Mucosa of gallbladder (tissue), 1 donor: ENCODE measurements around the gene AQP6. TPM values are rescaled to one million over a fixed set of nuclear protein-coding genes. Genes with fewer than 3 reads are reported as not detected.
A peak's percentile ranks its signal among the peaks of the same experiment; 100 is the strongest.
"Not testable (repeated sequence)": the region's sequence is repeated elsewhere in the genome, so short reads cannot be mapped to it uniquely, and the experiment has no call there.

Source experiments
- DNase-seq: peaks from one replicate; pipeline ENCODE4 v3.0.0-alpha.2; 2020; ENCODE audit warnings: low spot score
- total RNA-seq: library from RNA; stranded (reverse); gene quantifications from one replicate; pipeline ENCODE4 v1.2.1, GENCODE V29; 2021
- donor health status: DM: no; HTN: no; CAD: no.

The AQP6 gene
- total RNA-seq, 1 donor from 2014 or later, result 0.32 TPM

DNA sequence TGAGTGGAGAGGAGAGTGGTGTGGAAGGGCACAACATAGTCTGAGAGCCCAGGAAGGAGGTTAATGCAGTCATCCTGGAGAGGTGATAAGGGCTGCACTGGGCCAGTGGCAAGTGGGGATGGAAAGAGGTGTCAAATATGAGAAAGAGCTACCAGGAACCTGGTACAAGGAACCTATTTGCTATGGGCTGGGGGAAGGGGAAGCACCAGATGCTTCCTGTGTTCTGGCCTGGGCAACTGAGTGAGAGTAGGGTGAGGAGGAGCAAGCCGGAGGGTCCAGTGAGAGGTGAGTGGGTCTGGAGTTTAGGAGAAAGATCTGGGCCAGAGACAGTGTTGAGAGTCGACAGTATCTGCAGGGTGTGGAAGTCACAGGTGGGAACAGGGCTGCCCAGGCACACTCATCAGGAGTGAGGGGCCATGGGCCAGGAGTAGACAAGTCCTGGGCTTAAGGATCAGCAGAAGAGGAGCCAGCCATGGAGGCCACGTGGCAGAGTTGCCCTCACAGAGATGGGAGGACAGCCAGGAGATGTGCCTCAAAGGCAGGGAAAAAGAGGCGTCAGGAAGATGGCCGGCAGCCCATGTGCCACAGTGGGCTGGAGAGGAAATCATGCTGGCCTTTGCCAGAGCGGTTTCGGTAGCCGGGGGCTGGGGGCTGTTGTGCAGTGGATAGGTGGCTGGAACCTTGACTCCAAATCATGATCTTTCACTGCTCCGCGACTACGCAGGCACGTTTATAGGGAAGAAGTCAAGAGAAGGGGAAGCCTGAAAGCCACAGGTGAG, 2.9 kb upstream of the AQP6 start:
- no peak for DNase-seq

DNA sequence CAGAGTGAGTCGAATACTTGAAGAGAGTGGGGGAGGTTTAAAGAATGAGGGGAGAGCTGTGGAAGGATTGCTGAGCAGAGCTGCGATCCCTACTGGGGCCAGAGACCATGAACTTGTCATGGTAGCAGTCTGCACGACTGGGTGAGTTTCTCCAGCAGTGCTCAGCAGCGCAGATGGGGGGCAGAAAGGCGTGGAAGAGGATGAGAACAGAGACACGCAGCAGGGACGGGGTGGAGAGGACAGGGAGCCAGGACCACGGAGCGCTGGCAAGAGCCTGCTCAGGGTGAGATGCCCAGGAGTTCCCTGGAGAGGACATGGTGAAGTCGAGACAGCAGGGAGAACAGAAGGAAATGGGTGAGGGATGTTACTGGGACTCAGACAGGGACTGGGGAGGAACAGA, 2.1 kb upstream of the AQP6 start:
- no peak for DNase-seq

DNA sequence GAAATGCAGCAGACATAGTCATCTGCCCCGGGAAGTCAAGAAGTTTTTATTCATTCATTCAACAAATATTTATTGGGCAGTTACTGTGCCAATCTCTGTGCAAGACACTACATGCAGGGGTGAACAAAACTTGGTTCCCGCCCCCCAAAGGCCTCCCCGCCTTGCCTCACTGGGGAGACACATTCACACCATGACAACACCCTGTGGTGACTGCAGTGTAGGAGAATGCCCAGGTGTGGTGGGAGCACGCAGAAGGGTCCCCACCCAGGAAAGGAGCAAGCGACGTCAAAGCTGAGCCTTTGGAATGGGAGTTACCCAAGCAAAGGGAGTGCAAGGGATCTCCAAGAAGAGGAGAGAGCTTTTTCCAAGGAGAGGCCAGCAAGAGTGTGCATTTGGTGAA, 1.6 kb upstream of the AQP6 start:
- no peak for DNase-seq

DNA sequence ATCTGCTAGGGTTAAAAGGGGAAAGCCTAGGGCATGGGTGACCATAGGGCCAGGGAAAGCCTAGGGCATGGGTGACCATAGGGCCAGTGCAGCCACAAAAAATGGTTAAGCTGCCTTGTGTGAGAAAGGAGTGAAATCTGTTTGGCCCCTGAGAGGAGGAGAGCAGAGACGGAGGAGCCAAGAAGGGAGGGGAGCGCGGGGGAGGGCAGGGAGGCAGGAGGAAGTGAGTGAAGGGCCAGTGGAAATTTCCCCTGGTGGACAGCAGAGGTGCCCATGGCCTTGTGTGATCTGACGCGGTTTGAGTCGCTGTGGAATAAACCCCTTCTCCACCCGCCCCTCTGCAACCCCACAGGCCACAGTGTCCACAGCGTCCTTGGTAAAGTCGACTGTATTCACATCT, 618 bp upstream of the AQP6 start:
- DNase-seq, result no peak

DNA sequence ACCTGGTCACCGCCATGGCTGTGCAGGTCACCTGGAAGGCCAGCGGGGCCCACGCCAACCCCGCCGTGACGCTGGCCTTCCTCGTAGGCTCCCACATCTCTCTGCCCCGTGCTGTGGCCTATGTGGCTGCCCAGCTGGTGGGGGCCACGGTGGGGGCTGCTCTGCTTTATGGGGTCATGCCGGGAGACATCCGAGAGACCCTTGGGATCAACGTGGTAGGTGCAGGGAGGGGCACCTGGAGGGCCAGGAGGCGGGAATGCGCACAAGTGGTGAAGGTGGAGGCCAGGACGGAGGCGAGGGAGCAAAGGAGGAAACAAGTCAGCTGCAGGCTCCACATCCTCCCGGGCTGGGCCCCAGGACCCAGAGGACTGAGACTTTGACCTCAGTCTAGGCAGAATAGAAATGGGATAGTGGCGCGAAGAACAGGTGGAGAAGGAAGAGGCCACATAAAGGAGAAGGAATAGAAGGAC, 649 bp downstream of the AQP6 start:
- DNase-seq, result no peak

DNA sequence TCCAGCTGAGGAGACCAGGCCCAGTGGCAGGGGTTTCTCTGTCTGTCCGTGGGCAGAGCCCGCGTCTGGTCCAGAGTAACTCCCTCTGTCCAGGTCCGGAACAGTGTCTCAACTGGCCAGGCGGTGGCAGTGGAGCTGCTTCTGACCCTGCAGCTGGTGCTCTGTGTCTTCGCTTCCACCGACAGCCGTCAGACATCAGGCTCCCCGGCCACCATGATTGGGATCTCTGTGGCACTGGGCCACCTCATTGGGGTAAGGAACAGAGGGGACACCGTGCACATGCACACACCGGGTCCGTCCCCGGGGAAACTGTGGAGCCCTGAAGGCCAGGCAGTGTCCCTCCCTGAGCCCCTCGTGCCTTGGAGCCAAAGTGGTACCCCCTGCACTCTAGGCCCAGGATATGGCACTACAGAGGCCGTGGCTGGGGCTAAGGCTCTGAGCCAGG, 1.5 kb downstream of the AQP6 start:
- DNase-seq, result peak; percentile 78

DNA sequence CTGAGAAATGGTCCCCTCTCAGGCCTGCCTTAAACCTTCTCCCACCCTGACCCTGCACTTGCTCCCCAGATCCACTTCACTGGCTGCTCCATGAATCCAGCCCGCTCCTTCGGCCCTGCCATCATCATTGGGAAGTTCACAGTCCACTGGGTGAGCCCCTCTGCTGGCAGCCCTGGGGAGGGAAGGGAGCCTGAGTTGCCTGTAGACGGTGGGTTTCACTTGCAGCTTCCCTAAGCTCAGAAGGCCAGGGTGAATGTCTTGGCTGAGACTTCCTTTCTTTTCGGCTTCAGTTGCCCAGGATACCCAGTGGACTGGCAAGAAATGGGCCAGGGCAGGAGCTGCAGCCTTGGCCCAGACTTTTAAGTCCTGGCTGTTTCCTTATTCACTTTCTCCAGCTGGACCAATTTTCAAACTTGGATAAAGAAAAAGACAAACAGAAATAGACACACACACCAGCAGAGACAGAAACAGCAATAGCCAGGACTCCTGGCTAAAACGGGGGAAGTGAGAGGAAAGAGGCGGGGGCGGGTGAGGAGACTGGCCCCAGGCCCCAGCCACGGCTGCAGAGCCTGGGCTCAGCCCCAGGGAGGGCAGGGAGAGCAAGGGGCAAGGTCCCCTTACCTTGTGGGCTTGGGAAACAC, 2.0 kb downstream of the AQP6 start:
- DNase-seq, result no peak

DNA sequence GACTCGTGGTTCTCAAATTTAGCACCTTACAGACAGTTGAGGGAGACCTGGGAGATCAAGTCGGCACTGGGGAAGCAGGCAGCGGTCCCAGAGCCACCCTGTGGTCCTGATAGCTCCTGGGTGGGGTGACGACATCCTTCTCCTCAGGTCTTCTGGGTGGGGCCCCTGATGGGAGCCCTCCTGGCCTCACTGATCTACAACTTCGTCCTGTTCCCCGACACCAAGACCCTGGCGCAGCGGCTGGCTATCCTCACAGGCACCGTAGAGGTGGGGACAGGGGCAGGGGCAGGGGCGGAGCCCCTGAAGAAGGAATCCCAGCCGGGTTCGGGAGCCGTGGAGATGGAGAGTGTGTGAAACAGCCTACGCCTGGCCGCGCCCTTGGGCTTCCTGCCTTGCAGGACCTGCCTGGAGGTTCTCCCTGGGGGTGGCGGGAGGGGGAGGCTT, 2.6 kb downstream of the AQP6 start:
- no peak for DNase-seq

DNA sequence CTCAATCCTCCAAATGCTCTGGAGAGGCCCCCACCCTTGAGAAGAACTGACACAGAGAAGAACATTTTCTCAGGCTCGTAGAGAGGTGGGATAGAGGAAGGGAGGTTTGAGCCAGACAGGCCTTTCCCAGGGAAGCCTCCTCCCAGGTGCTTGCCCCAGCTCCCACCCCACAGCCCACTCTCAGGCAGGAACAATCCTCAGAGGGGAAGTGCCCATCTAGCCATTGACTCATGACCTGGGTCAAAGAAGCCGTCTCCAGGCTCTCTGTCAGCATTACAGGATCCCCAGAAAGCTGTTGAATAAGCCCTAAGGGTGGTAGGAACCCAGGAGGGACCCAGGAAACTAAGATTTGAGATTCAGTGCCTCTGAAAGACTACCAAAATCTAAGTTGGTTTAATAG, 3.8 kb downstream of the AQP6 start:
- DNase-seq, result no peak

DNA sequence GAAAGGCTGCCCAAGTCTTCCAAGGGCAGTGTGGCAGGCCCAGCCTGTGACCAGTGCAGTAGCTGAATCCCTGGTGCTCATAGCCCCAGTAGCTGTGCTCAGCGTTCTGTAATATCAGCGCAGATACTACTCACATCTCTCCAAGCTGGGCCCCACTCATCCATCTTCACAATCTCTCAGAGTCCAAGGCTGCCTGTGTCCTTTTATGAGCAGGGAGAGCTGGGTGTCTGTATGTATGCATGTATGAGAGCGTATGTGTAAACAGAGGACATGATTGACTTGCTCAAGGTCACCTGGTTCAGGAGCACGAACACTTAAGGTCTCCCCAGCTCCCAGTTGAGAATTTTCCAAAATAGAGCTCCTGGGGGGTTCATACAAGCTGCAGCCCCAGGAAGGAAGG, 5.4 kb downstream of the AQP6 start:
- no peak for DNase-seq

DNA sequence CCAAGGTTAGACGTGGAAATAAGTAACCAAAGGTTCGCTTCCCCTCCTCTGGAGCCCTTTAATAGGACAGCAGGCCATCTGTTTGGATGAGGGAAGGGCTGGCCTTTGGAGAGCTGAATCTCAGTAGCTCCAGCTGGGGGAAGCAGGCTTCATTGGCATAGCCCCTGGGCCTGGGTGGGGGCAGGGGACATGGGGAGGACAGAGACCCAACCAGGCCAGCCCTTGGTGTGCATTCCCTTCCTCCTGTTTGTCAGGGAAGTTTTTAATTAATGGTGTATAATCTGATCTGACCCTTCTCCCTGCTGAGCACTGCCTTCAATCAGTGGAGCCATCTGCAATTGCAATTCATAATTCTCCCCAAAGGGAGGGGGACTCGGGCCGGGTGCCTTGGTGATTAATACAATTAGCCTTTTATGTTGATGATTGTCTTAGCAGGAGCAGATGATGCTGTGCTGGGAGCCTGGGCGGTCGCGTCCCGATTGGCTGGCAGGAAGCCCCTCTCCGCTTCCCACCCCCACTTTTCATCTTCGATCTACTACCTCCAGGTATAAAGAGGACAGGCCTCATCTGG, 6.4 kb downstream of the AQP6 start:
- no peak for DNase-seq

DNA sequence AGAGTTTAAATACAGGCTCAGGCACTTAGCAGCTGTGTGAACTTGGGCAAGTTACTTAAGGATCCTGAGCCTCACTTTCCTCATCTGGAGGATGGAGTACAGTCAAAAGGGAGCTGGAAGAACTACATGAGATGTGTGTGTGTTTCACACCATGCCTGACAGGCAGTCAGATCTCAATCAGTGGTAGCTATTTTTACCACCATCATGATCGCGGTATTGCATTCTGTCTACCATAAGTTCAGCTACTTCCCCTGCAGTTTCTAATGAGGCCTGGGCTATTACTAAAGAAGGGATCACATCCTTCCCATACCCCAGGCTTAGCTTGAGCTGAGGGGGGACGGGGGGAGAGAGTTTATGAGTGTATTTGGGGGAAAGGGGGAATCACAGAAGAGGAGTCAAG, 7.0 kb downstream of the AQP6 start:
- no peak for DNase-seq

DNA sequence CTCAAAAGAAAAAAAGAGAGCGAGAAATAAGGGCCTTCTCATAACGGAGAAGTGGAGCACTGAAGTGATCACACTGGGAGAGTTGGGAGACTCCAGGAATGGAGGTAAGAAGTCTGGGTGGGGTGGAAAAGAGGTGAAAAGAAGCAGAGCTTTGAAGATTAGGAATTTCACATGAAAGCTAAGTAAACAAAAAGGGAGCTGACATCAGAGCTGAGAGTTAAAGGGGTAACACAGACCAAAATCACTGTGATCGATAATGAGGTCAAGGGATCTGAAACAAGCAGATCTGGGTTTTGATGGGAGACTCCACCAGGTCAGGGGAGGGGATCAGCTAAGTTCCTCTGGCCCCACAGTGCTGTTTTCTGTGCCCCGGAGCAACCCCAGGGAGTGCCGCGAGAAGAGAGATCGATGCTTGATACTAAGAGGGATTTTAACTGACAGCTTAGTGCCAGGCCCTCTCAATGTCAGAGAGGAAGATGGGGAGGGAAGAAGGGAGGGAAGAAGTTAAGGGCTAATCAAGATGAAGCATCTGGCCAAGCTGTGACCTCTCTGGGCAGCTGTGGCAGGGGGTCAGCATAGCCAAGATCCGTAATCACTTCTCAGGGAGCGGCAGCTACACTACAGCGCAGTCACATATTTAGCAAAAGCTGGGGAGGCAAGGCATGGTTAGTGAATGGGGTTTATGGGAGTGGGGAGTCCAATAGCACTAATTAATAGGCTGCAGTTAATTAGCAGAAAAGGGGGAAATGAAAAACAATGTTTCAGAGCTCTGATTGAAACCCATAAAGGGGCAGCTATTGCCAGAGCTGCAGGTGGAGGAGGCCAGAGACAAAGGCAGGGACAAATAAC, 8.0 kb downstream of the AQP6 start:
- DNase-seq, result no peak

DNA sequence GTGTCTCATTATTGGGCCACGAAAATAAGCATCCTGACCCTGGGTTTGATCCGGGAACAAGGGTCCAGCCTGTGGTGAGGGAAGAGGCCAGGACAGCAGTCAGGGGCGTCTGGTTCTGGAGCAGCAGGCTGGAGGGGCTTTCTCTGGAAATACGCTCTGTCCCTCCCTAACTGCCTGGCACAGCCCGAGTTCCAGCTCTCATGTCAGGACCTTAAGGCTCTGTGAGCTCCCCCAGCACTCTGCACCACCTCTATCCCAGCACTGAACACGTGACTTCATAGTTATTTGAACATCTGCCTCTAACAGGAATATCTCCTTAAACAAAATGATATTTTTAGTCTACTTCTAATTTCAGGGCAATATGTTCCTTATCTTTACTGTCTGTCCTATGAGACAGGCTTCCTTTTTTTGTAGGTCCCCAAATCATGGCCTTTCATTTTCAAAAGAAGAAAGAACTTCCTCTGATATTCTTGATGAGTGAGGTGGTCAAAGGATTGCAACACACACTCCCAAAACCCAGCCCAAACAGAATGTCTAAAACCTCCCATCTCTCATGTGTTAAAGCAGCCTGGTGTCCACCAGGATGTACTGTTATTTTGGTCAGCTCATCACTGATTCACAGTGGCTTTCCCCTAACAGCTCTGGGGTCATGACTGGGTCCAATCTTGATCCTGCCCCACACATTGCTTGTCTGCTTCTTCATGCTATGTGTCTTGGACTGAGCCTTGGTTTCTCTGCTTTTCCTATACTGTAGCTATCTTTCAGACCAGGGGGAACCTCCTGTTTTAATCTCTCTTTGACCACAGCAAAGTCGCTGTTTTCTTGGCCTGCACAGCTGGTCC, 9.7 kb downstream of the AQP6 start:
- DNase-seq, result no peak

DNA sequence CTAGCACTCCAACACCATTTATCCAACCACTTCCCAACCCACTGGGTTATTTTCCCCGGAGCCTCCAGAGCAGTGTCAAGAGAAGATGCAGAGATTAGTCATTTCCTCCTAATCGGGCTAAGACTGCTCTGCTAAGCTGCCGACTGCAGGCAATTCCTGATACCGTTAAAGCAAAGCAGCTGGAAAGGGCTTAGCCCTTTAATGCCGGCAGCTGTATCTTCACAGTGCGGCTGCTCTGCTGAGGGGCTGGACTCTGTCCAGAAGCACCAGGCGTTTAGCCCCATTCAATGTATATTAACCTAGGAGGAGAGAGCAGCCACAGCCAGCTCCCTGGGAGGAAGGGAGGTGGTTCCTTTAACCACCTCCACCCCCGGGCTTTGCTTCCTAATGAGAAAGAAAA, 11.1 kb downstream of the AQP6 start:
- DNase-seq, result no peak

DNA sequence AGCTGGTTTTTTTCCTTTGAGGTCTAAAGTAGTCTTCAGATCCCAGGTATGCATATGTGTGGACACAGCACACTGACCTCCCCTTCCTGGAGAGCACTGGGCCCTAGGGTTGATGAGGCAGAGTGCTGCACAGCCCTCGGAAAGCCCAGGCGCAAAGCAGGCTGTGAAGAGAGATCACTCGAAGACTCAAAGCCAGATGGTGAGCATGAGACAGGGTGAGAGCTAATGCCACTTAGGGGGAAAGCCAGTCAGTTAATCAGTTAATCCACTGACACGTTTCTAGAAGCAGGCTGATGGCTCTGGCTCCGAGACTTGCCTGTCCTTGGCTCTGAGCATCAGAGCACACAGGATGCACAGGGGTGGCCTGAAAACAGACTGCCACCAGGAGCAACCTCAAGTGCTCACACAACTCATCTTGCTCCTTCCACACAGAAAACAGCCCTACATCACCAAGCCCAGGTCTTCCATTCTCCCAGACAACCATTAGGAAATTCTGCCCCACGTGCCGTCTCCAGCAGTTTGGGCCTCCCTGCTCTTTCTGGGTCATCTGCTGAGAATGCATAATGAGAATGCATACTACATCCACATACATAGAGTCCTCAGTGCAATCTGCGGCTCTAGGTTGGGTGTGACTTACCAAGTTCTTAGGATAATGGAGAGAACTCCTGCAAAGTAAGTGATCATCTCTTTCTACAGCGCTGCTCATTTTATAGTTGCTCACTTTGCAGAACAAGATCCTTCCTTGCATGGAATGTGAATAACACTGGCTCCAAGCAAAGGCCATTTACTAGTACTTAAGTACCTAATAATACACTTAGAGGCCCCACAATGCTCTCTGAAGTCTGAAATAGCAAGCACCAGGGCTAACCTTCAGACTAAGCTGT, 12.0 kb downstream of the AQP6 start:
- no peak for DNase-seq

DNA sequence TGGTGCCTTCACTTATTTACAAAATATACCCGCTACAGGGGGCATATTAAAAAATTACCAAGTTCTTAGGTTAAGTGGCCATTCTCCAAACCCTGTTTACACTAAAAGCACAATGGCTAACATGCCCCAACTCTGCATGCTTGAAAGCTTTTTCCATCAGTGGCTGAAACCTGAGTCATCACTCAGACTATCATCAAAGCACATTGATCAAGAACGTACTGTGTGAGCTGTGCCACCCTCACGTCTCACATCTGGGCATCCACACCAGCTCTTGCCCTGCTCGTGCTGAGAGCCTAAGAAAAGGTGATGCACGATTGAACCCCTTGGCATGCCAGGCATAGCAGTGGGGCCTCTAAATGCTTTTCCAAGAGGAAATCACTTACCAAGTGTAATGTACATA, 13.2 kb downstream of the AQP6 start:
- DNase-seq, result no peak

DNA sequence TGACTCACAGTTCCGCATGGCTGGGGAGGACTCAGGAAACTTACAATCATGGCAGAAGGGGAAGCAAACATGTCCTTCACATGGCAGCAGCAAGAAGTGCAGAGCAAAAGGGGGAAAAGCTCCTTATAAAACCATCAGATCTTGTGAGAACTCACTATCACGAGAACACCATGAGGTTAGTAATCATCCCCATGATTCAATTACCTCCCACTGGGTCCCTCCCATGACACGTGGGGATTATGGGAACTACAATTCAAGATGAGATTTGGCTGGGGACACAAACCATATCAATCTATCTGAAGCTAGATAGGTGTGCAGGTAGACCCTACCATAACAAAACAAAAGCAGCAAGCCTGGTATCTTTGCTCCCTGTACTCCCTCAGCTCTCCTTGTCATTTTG, 13.7 kb downstream of the AQP6 start:
- not testable (repeated sequence) for DNase-seq

DNA sequence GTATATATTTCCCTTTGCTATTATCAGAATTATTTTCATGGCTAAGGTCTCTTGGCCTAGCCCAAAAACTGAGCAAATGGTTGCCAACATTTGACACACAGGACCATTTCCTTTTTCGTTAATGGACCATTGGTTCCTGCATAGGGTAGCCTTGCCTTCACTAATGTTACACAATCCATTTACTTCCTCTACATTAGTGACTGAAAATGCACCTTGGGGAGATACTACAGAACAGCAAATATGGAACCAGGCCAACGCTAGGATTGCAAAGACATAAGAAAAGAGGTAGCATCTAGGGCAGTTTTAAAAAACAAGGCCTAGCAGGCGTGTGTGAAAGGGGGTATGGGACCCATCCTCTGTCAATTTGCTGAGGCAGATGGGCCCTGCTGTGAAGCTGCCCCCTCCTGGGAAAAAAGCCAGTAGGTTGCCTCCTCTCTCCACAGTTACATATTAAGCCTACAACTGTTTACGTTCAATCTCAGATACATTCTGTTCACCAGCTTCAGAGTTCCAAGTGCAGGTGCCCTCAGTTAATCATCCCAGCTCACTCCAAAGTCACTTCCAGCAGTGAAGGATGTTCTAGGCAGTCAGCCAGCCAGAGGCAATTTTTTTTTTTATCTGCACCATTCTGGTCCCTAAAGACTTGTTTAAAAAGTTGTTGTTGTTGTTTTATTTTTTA, 15.0 kb downstream of the AQP6 start:
- peak; percentile 64 for DNase-seq

DNA sequence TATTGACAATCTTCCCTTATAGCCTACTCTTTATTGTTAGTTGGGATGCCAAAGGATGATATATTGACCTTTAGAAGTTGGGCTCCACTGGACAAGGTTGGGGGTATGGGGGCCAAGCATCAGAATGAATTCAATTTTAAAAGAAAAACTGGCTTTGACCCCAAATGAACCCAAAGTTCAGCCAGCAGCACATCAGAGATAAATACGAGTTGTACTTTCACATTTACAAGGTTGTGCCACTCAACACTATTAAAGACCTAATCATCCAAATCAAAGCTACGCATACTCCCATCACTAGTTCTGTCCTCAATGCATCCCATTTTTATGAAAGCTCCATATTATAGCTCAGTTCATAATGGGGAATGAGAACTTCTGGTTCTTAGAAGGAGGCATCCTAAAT, 16.7 kb downstream of the AQP6 start:
- DNase-seq, result not testable (repeated sequence)
